K562 (cell line): Measurements from ENCODE around the gene CITED1. TPM values are rescaled to one million over a fixed set of nuclear protein-coding genes. Genes with fewer than 3 reads are reported as not detected.

Experiments used
- CBFA2T3 ChIP-seq: fragments of 450-650 bp; IDR thresholded peaks from 2 replicates; pipeline ENCODE4 v1.6.1; 2017
- CREB3 ChIP-seq: fragments of 450-650 bp; conservative IDR thresholded peaks from 2 replicates; pipeline ENCODE4 v1.6.1; 2016; ENCODE audit warnings: missing genetic modification characterization, low read depth, mild to moderate bottlenecking, missing compliant biosample characterization, moderate library complexity
- NFRKB ChIP-seq: fragments of 450-650 bp; IDR thresholded peaks from 2 replicates; pipeline ENCODE4 v1.6.1; 2016; ENCODE audit warnings: low read depth
- NONO ChIP-seq, 2 experiments: fragments of 200-400 bp in 1 of 2; fragments of 450-650 bp in 1 of 2; formaldehyde crosslinking in 1 of 2; IDR thresholded peaks; 2 replicates each; pipeline ENCODE4 v1.6.1; 2017; ENCODE audit warnings: low read depth in 2 of 2, mild to moderate bottlenecking in 2 of 2, moderate library complexity in 2 of 2, low read length in 1 of 2
- NR2C2 ChIP-seq, 2 experiments: fragments of 200-800 bp in 1 of 2; sonication (Bioruptor generic) in 1 of 2; sonication (generic) in 1 of 2; formaldehyde crosslinking in 1 of 2; IDR thresholded peaks; 2 replicates each; pipeline versions ENCODE4 v1.6.1 to v1.8.0; 2016 to 2022; ENCODE audit warnings: mild to moderate bottlenecking in 1 of 2, missing compliant biosample characterization in 1 of 2, missing genetic modification characterization in 1 of 2, missing genetic modification reagents in 1 of 2
- RAD51 ChIP-seq: fragments of 450-650 bp; IDR thresholded peaks from 2 replicates; pipeline ENCODE4 v1.7.1; 2016; ENCODE audit warnings: low read depth, mild to moderate bottlenecking, borderline replicate concordance
- TEAD4 ChIP-seq, 2 experiments: sonication (generic) in 1 of 2; formaldehyde crosslinking in 1 of 2; IDR thresholded peaks; 2 replicates each; pipeline versions ENCODE4 v1.6.1 to v1.8.0; 2012 to 2022; ENCODE audit warnings: borderline replicate concordance in 1 of 2, inconsistent platforms in 1 of 2, low read length in 1 of 2, mild to moderate bottlenecking in 1 of 2, missing genetic modification reagents in 1 of 2
- TRIM25 ChIP-seq: fragments of 450-650 bp; IDR thresholded peaks from 2 replicates; pipeline ENCODE4 v1.7.0; 2016; ENCODE audit warnings: borderline replicate concordance
- UBTF ChIP-seq, 2 experiments: IDR thresholded peaks; 2 replicates each; pipeline ENCODE4 v1.6.1; 2012; ENCODE audit warnings: improper control_type of control experiment in 2 of 2, low read depth in 2 of 2, low read length in 2 of 2, borderline replicate concordance in 1 of 2
- polyA plus RNA-seq, 8 experiments: library from polyadenylated mRNA; depleted of rRNA in 4 of 8; stranded (reverse) in 5 of 8; unstranded in 3 of 8; fragments of >200 nt; fragmentation: Nextera tagmentation in 2 of 8; fragmentation: Illumina TruSeq in 1 of 8; extraction: Ambion mirVana in 2 of 8; extraction: Trizol in 1 of 8; gene quantifications; 2 replicates each; pipeline versions ENCODE4 v1.2.1 to v1.2.3, GENCODE V29; 2011 to 2014; ENCODE audit warnings: inconsistent platforms in 1 of 8, missing spikeins in 1 of 8
- total RNA-seq, 7 experiments: library from RNA; depleted of rRNA in 6 of 7; stranded (reverse); fragments of >200 nt in 6 of 7; fragmentation: Illumina TruSeq in 2 of 7; extraction: Trizol in 2 of 7; gene quantifications; 2 replicates each; pipeline versions ENCODE4 v1.2.1 to v1.2.3, GENCODE V29; 2011 to 2021; ENCODE audit warnings: low replicate concordance in 1 of 7
- TF ChIP-seq, protein P1 (sequence below), 2 experiments: fragments of 450-650 bp in 1 of 2; sonication (generic) in 1 of 2; formaldehyde crosslinking in 1 of 2; IDR thresholded peaks; 2 replicates each; pipeline versions ENCODE4 v1.7.1 to v1.9.0; 2016 to 2022; ENCODE audit warnings: inconsistent platforms in 1 of 2, mild to moderate bottlenecking in 1 of 2, missing genetic modification reagents in 1 of 2

CITED1 gene
- total and polyA plus RNA-seq, 9 of the 15 experiments (the other 6 are each of a cell fraction or from before 2014, with no cell fraction given): 0.56 to 5.8 (median 4.2) TPM

- TF ChIP-seq TRIM25 (no peak), NR2C2 (CRISPR knock-in tag; IDR thresholded peaks at IDR 0.05) (no peak), NR2C2 (tag; IDR thresholded peaks at IDR 0.05) (no peak), TEAD4 (IDR thresholded peaks at IDR 0.05; ENCODE audit: low read length) (no peak), TEAD4 (CRISPR knock-in tag; IDR thresholded peaks at IDR 0.05; ENCODE audit: borderline replicate concordance) (no peak), CREB3 (tag) (no peak), NONO (IDR thresholded peaks at IDR 0.05; ENCODE audit: low read depth in 2 of 2, low read length in 1 of 2) (no peak), RAD51 (no peak), CBFA2T3 (no peak), UBTF (IDR thresholded peaks at IDR 0.05; ENCODE audit: borderline replicate concordance in 1 of 2, low read depth in 2 of 2, low read length in 2 of 2) (no peak), NFRKB (no peak)
- TF ChIP-seq, protein P1, sequence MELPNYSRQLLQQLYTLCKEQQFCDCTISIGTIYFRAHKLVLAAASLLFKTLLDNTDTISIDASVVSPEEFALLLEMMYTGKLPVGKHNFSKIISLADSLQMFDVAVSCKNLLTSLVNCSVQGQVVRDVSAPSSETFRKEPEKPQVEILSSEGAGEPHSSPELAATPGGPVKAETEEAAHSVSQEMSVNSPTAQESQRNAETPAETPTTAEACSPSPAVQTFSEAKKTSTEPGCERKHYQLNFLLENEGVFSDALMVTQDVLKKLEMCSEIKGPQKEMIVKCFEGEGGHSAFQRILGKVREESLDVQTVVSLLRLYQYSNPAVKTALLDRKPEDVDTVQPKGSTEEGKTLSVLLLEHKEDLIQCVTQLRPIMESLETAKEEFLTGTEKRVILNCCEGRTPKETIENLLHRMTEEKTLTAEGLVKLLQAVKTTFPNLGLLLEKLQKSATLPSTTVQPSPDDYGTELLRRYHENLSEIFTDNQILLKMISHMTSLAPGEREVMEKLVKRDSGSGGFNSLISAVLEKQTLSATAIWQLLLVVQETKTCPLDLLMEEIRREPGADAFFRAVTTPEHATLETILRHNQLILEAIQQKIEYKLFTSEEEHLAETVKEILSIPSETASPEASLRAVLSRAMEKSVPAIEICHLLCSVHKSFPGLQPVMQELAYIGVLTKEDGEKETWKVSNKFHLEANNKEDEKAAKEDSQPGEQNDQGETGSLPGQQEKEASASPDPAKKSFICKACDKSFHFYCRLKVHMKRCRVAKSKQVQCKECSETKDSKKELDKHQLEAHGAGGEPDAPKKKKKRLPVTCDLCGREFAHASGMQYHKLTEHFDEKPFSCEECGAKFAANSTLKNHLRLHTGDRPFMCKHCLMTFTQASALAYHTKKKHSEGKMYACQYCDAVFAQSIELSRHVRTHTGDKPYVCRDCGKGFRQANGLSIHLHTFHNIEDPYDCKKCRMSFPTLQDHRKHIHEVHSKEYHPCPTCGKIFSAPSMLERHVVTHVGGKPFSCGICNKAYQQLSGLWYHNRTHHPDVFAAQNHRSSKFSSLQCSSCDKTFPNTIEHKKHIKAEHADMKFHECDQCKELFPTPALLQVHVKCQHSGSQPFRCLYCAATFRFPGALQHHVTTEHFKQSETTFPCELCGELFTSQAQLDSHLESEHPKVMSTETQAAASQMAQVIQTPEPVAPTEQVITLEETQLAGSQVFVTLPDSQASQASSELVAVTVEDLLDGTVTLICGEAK (IDR thresholded peaks at IDR 0.05): no peak
- TF ChIP-seq, protein P1 (CRISPR knock-in tag; IDR thresholded peaks at IDR 0.05): no peak
Observed at GRCh38 chrX:72347366-72347765, 41.7 kb upstream of the CITED1 start (continued).
